Gastrocnemius medialis (tissue), 4 donors: Measurements from ENCODE around the gene TSPAN9. TPM values are rescaled to one million over a fixed set of nuclear protein-coding genes. Genes with fewer than 3 reads are reported as not detected.

Experiments
- ATAC-seq, 2 donors: fragments of 150-250 bp; one replicate each; pipeline ENCODE4 v1.9.1; 2016
- DNase-seq, 2 donors: peaks; one replicate each; pipeline ENCODE4 v3.0.0-alpha.2; 2019
- H3K27ac ChIP-seq, 4 donors: fragments of 200-600 bp; sonication (generic); 1 replicate in 1 of 4; 2 replicates in 3 of 4; pipeline ENCODE4 v1.5.1; 2016 to 2018; ENCODE audit warnings: mild to moderate bottlenecking in 2 of 4, moderate library complexity in 1 of 4
- H3K27me3 ChIP-seq, 3 donors: fragments of 200-600 bp; sonication (generic) in 2 of 3; 1 replicate in 1 of 3; 2 replicates in 2 of 3; pipeline versions ENCODE4 v1.5.1 to v1.6.0; 2016 to 2019; ENCODE audit warnings: mild to moderate bottlenecking in 1 of 3, moderate library complexity in 1 of 3
- H3K36me3 ChIP-seq, 2 donors: fragments of 200-600 bp; sonication (generic) in 1 of 2; one replicate each; pipeline ENCODE4 v1.5.1; 2017 to 2018
- H3K4me1 ChIP-seq, 2 donors: fragments of 200-600 bp; sonication (generic) in 1 of 2; one replicate each; pipeline ENCODE4 v1.5.1; 2016 to 2017; ENCODE audit warnings: mild to moderate bottlenecking in 2 of 2
- H3K4me3 ChIP-seq, 4 donors: fragments of 200-600 bp; sonication (generic) in 3 of 4; 1 replicate in 1 of 4; 2 replicates in 3 of 4; pipeline ENCODE4 v1.5.1; 2016 to 2019; ENCODE audit warnings: mild to moderate bottlenecking in 2 of 4
- H3K9me3 ChIP-seq, 3 donors: fragments of 200-600 bp; sonication (generic) in 2 of 3; 1 replicate in 1 of 3; 2 replicates in 2 of 3; pipeline ENCODE4 v1.5.1; 2016 to 2019
- POLR2A ChIP-seq, 2 donors: fragments of 450-650 bp; IDR thresholded peaks; one replicate each; pipeline ENCODE4 v1.6.1; 2017; ENCODE audit warnings: antibody characterized with exemption in 2 of 2, mild to moderate bottlenecking in 2 of 2, moderate library complexity in 2 of 2
- in situ Hi-C, 4 donors: fragments of 200-750 bp; cut with MboI; loops; one replicate each; pipeline versions ENCODE4 v1.15.0 to v1.8.0; 2017; ENCODE audit warnings: low sequenced_read_pairs in 4 of 4
- intact Hi-C: fragments of 100-400 bp; cut with DNase I; formaldehyde crosslinking; loops from one replicate; pipeline ENCODE4 v1.15.1; 2023; ENCODE audit warnings: low total_unique reads
- total RNA-seq, 4 donors: library from RNA; depleted of rRNA; stranded (reverse); fragments of >200 nt; gene quantifications; one replicate each; pipeline versions ENCODE4 v1.1.0 to v1.2.3, GENCODE V29; 2016

TSPAN9 gene
- total RNA-seq, 4 donors from 2014 or later, result 4.7 to 9.4 (median 7.4) TPM

DNA sequence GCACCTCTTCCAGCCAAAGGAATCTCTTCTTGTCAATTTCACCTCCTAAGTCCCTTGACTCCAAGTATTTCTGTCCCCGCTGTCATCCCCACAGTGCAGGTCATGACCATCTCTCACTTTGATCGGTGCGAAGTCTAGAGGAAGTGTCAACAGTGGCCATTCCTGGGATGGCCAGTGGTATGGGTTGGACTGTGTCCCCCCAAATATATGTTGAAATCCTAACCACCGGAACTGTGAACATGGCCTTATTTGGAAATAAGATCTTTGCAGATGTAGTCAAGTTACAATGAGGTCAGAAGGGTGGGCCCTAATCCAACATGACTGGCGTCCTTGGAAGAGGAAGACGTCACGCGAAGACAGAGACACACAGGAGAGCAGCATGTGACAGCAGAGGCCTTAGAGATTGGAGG lies 257.9 kb downstream of the TSPAN9 start:
- no peaks in the 10 kb centered on the region for H3K4me1 ChIP-seq
- no peak for DNase-seq
- no peaks in the 10 kb centered on the region for H3K27me3 ChIP-seq
- intact Hi-C loops, result no loop called here
- no peaks in the 10 kb centered on the region for H3K9me3 ChIP-seq
- in situ Hi-C loops, result no loop called here
- H3K27ac ChIP-seq, result no peak overlapping the region
- no peak for TF ChIP-seq POLR2A (IDR thresholded peaks at IDR 0.05)
- no peak for ATAC-seq
- H3K36me3 ChIP-seq, result no peaks in the 10 kb centered on the region
- H3K4me3 ChIP-seq, result no peak overlapping the region

Other genes with a start within 250 kb of the TSPAN9 start
- 1 to 10 TPM in 3 of 4 donors, not detected in 1; 1.3 to 5.2 (median 2.0) TPM for gene NRIP2, start 242.3 kb upstream of the TSPAN9 start, total RNA-seq
- under 1 TPM in 1 of 4 donors, not detected in 3; 0.68 TPM for gene TEX52, start 220.3 kb upstream of the TSPAN9 start, total RNA-seq
- gene FOXM1, start 200.2 kb upstream of the TSPAN9 start, total RNA-seq, result 1 to 10 TPM in 1 of 4 donors, under 1 TPM in 1, not detected in 2; 0.95 to 1.1 TPM
- 10 to 100 TPM in 1 of 4 donors, 1 to 10 TPM in 3; 4.9 to 11.8 (median 6.7) TPM for gene RHNO1, start 200.2 kb upstream of the TSPAN9 start, total RNA-seq
- gene TULP3, start 186.5 kb upstream of the TSPAN9 start, total RNA-seq, result 10 to 100 TPM in 2 of 4 donors, 1 to 10 TPM in 2; 2.8 to 15.8 (median 11.2) TPM
- gene TEAD4, start 118.0 kb upstream of the TSPAN9 start, total RNA-seq, result 100 to 1,000 TPM in 2 of 4 donors, 10 to 100 TPM in 2; 91.1 to 201 (median 122) TPM